ENCODE data around the gene ADH5.
"Not testable (repeated sequence)": the region's sequence is repeated elsewhere in the genome, so short reads cannot be mapped to it uniquely, and the experiment has no call there.

Gene ADH5
- 39.0 to 177 (median 106) reads per million in 17 experiments for total RNA-seq

- DNase-seq, result peak; percentile 86 to 96 (median 90)
These were observed at the start of gene ADH5 for GRCh38 chr4:99088481-99089365. Gene ADH5, minus strand, starts transcription at chr4:99088788. Its CDS starts 88 bp downstream, at chr4:99088700.

- DNase-seq, result no peak
These were observed 47.7 kb upstream of the ADH5 start for GRCh38 chr4:99136329-99136728.

- no peak for DNase-seq
These were observed 47.1 kb upstream of the ADH5 start for GRCh38 chr4:99135541-99136162.

- DNase-seq, result no peak
These were observed 46.0 kb upstream of the ADH5 start for GRCh38 chr4:99134586-99134985.

DNA sequence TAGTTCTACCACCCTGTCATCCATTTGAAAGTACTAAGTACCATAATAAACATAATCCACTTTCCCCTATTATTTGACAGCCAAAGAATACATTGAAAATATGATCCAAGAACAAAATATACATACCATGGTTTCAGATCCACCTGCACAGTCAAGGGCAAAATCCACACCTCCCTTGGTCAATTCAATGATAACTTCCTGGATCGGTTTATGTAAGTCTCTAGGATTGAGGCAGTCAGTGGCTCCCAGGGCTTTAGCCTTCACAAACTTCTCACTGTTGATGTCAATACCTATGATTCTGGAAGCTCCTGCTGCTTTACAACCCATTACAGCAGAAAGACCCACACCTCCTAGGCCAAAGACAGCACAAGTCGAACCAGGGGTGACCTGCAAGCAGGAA, 42.8 kb upstream of the ADH5 start:
- DNase-seq, result no peak

DNA sequence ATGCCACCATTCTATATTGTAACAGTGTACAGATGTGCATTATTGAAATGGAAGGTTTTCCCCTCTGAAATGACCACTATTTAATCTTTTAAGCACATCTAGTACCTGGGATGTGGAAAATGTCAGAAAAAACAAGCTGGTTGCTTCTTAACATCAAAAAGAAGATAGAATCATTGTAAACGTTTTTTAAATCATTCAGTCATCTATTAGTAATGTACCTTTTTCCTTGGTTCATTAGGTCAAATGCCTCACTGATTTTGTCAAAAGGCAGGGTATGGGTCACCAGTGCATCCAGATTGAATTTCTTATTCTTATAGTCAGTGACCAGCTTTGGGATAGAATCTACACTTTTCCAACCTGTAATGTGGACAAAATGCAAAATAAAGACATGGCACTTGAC, 37.8 kb upstream of the ADH5 start:
- DNase-seq, result no peak

- DNase-seq, result no peak
These were observed 32.4 kb upstream of the ADH5 start for GRCh38 chr4:99121008-99121407.

- DNase-seq, result no peak
These were observed 31.9 kb upstream of the ADH5 start for GRCh38 chr4:99120501-99120900.

DNA sequence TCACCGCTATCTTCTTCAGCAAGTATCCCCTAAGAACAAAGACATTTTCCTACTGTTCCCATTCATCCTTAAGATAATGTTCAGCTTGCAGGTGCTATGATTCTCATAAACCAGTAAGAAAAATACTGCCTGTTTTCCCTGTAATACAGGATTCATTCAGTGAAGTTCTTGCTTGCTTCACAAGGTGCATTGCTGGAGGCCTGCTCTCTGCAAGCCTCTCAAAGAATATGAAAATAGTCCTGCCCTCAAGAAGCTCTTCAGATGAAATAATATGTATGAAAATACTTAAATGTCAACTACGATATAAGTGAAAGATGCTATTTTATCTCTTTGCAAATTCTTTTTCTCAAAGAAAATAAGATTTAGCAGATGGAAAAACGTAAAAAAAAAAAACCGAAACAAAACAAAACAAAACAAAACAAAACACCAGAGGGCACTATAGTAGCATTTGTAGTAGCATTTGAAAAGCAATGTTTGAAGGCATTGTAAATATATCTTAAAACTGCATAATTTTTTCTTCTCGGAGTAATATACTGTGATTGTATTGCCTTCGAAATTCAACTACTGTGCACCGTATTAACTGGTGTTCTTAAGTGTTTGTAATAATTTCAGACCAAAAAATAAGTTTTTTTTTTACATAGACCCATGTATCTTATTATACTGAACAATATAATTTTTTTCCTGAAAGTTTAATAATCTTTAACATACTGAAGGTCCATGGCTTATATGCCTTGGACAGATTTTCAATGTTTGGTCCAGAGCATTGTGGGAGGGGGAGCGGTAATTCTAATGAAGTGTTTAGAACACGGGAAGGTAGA, 29.5 kb upstream of the ADH5 start:
- DNase-seq, result peak in 2 of 4 experiments; percentile 25 to 52

GRCh38 chr4:99117122-99117841, 28.7 kb upstream of the ADH5 start:
- not testable (repeated sequence) for DNase-seq

GRCh38 chr4:99109286-99109685, 20.7 kb upstream of the ADH5 start:
- not testable (repeated sequence) for DNase-seq

DNA sequence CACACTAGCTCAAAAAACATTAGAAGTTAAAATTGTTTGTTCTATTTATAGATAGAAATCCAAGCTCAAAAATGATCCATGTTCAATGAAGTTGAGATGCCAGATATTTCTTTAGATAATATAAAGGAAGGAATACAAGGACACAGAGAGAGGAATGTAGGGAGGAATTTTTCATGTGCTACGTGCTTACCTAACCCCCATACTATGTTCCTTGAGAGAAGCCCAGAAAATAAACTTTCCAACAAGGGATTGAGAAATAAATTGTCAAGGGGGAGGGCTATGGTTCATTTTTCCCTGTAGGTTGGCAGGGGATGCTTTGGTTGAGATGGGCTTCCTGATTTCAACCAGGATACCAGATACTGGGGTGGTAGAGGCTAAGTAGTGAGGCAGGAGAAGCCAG, 15.6 kb upstream of the ADH5 start:
- no peak for DNase-seq

GRCh38 chr4:99103166-99103565, 14.6 kb upstream of the ADH5 start:
- no peak for DNase-seq

- no peak for DNase-seq
These were observed 14.0 kb upstream of the ADH5 start for GRCh38 chr4:99102634-99103033.

DNA sequence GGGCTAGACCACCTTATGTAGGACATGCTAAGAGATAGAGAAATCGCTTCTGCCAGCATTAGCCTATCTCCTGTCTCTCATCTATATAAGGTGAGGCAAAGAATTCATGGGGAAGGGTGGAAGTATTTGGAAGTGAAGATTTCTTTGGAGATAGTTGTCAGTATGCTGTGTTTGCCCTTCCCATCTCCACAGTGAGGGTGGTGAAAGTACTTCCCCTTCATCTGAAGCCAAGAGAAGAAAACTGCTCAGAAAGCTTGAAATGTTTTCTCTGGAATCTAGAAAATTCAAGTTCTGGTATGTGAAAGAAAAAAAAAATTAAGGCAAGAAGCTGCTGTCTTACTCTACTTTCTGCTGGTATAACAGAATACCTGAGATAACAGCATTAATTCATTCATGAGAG, 12.3 kb upstream of the ADH5 start:
- DNase-seq, result no peak

DNA sequence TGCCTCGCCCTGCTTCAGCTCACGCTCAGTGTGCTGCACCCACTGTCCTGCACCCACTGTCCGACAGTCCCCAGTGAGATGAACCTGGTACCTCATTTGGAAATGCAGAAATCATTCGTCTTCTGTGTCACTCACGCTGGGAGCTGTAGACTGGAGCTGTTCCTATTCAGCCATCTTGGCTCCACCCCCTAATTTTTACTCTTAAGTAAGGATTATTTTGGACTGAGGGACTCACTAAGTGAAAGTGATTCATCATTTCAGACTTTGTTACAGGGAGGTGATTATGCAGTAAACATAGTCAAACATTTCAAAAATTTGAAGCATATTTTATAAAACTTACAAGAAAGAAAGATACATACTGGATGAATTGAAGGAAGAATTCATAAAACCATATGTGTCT, 11.2 kb upstream of the ADH5 start:
- DNase-seq, result not testable (repeated sequence)

GRCh38 chr4:99099311-99099710, 10.7 kb upstream of the ADH5 start:
- no peak for DNase-seq

GRCh38 chr4:99091841-99092240, 3.3 kb upstream of the ADH5 start:
- DNase-seq, result not testable (repeated sequence)

DNA sequence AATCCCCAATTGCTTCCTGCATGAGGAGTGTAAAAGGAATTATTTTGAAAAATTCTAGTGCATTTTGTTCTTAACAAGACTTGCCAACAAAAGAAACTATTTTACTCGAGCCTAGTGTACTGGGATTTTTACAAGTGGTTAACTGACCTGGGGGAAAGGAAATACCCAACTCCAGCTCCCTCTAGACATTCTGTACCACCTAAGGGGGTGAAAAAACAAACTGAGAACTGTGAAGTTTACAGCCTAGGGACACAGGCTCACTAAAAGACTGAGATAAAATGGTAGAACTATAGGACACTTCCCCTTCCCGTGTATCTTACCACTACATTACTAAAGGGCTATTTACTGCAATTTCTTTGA, 2.6 kb upstream of the ADH5 start:
- DNase-seq, result no peak

GRCh38 chr4:99090481-99091215, 2.1 kb upstream of the ADH5 start:
- DNase-seq, result peak in 1 of 4 experiments; percentile 4

DNA sequence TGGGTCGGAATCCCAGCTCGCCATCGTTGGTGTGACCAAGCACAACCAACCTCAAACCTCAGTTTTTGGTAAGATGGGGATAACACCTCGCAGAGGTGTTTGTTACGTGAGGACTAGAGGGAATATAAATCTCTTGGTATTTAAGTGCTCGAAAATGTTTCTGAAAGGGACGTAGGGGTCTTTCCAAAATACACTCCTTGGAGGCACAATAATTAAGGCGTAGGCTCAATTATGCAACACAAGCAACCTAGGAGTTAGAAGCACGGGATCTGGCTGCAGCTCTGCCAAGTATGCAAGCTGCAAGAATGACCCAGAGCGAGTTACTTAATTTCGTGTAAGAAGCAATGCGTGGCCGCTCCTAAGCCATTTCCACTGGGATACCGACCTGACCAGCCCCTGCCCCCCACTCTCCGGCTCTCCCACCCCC, 552 bp downstream of the ADH5 start:
- peak; percentile 69 to 87 (median 81) for DNase-seq

- no peak for DNase-seq
These were observed 4.0 kb downstream of the ADH5 start for GRCh38 chr4:99084595-99084994.

Measured in suppressor macrophage (primary cell).